GM18873 (cell line): ENCODE data around the gene RAD54L.
A peak's percentile ranks its signal among the peaks of the same experiment; 100 is the strongest.

Experiments
- ATAC-seq: cut with Tn5 transposase; IDR thresholded peaks from one replicate; pipeline ENCODE4 v1.9.1; 2021; ENCODE audit warnings: mild to moderate bottlenecking, moderate library complexity, moderate number of reproducible peaks; ENCODE audit not compliant: unreplicated experiment, low FRiP score

RAD54L gene

DNA sequence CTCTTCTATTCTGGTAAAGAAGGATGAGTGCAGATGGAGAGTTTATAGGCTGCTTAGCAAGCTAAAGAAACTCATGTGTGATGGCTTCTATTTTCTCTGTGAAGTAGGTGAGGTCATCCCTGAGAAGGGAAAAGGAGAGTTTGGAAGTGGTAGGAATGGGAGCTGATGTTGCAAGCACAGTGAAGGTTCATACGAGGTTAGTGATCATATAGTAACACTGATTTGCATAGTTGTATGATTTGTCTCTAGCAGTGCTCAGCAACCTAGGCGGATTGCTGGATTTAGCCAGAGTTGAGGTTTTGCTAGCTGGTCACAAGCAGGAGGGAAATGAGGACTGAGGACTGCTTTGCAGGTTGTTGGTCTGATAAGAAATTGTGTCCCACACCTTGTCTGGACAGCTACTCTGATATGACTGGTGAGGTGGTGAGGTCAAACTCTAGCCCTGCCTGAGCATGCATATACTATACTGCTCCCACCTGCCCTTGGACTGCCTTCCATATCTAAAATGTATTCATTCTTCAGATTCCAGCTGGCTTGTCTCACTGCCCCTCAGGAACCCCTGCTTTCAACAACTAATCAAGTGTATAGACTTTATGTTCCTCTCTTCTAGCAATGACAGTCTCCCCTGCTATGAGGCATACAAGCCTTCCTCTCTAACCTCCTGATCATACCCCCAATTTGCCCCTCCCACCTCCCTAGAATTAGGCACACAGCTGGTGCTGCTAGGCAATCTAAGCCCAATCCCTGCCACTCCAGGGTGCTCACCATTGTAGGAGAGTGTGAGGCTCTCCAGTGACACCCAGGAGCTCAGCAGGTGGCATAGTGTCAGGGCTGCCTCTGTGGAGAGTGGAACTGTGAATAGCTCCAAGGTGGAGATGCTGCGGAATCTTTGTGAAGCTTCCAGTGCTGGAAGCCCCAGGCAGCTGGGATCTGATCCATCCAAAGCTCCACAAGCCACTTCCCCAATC, 37.3 kb downstream of the RAD54L start:
- ATAC-seq: no peak

DNA sequence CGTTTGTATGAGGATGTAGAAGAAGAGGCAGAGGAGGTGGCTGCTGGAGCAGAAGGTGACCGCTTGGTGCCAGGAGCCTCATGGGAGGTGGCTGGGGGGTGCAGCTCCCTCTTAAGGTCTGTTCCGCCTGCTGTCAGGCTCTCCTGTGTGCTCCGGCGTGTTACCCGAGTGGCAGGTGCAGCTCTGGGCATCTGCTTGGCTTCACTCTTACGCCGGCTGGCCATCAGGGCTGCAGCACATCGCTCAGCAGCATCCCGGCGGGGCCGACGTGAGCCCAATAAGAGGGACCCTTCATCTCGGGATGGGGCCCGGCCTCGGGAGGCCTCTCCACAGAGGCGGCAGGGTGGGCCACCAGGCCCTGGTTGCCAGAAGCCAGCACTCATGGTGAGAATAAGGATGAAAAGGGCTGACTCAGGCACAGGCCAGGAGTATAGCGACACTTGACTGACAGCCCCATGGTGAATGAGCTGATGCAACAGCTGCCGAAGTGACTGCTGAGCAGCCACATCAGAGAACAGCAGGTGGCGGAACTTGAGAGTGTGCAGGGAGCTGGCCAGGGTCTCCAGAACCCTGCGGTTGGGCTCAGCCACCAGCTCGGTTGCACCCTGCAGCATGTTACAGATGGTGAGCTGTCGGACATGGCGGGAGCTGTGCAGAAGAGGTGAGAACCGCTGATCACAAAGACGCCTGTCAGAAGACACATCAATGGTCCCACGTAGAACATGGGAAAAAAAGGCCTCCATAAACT, 38.3 kb downstream of the RAD54L start:
- no peak for ATAC-seq

- no peak for ATAC-seq
These were observed 41.0 kb downstream of the RAD54L start for GRCh38 chr1:46288485-46289133.

DNA sequence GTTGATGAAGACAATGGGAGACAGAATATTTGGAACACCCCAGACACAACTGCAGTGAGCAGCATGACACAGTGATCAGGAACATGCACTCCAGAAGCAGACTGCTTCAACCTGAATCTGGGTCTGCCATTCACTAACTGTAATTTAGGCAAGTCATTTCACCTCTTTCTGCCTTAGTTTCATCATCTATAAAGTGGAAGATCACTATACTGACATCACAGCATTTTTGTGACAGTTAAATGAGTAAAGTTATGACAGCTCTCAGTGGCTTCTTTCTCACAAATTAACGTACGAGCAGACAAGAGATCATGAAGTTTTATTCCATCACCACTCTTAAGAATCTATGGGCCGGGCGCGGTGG, 41.6 kb downstream of the RAD54L start:
- no peak for ATAC-seq

DNA sequence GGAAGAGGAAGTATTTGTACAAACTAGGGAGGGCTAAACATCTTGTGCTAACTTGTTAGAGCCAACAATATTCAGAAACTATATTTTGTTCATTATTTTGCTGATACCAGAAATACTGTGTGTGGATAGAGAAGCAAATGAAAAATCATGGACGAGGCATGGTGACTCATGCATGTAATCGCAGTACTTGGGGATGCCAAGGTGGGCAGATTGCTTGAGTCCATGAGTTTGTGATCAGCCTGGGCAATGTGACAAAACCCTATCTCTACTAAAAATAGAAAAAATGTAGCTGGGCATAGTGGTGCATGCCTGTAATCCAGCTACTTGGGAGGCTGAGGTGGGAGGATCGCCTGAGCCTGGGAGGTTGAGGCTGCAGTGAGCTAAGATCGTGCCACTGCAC, 42.4 kb downstream of the RAD54L start:
- ATAC-seq: no peak

DNA sequence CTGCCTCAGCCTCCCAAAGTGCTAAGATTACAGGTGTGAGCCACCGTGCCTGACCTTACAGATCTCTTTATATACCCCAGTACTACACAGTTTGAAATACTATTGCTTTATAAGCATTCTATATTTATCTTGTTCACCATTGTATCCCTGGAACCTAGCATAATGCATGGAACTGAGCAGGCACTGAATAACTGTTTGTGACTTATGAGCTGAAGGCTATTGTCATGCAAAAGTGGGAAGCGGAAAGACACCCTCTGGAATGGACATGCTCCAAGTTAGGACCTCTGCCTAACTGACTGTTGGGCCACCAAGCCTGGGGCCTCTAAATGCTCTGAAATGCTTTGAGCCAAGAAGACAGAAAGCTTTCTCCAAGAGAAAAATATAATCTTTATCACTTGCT, 47.7 kb downstream of the RAD54L start:
- no peak for ATAC-seq

DNA sequence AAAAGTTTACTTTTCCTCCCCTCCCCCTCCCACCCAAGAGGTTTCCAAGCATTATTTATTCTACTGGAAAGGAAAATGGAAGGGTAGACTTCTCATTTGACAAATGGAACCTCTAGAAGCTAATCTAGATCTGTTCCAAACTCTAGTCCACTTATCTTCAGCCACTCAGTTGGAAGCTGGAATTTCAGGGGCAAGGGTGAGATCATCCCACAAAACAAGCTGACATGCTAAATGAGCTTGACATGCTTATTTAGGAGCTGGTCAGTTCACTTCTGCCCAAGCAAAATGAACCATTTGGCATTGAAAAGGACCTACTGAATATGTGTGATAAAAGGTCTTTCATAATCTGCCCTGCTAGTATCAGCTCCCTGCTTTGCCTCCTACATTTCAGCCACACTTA, 50.8 kb downstream of the RAD54L start:
- no peak for ATAC-seq

GRCh38 chr1:46300673-46301405, 53.3 kb downstream of the RAD54L start:
- no peak for ATAC-seq

DNA sequence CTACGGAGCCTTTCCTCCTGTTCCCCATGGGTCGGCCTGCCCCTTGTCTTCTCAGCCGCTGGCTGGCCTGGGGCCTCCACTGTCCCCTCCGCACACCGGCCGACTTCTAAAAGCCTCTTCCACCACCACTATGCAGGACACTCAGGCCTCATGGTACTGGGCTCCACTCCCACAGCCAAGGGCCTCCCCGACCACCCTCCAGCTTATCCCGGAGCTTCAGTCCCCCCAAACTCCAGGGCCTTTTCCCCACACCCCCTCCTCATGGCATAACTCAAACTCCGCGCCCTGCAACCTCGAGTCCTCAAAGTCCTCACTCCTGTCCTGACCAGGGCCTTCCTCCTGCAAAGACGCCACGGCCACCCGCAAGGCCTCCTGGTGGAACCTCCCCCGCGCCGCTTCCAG, 53.8 kb downstream of the RAD54L start:
- ATAC-seq: no peak

GRCh38 chr1:46301808-46302640, 54.5 kb downstream of the RAD54L start:
- ATAC-seq: no peak

DNA sequence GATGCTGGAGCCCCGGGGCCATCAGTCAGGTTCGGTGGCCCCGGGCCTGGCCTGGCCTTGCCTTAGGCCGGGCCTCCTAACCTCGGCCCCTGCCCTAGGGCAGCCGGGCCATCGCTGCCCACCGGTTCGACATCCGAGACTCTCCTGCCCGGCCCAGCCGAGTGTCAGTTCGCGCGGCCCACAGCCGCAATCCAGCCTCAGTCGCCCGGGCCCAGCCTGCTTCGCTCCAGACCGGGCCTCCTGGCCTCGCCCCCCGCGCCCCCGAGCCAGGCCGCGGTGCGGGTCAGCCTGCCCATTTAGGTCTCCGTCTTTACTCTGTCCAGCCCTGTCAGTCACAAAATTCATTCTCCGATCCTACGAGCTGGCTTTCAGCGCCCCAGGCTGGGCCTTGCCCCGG, 55.1 kb downstream of the RAD54L start:
- peak; percentile 8 for ATAC-seq

DNA sequence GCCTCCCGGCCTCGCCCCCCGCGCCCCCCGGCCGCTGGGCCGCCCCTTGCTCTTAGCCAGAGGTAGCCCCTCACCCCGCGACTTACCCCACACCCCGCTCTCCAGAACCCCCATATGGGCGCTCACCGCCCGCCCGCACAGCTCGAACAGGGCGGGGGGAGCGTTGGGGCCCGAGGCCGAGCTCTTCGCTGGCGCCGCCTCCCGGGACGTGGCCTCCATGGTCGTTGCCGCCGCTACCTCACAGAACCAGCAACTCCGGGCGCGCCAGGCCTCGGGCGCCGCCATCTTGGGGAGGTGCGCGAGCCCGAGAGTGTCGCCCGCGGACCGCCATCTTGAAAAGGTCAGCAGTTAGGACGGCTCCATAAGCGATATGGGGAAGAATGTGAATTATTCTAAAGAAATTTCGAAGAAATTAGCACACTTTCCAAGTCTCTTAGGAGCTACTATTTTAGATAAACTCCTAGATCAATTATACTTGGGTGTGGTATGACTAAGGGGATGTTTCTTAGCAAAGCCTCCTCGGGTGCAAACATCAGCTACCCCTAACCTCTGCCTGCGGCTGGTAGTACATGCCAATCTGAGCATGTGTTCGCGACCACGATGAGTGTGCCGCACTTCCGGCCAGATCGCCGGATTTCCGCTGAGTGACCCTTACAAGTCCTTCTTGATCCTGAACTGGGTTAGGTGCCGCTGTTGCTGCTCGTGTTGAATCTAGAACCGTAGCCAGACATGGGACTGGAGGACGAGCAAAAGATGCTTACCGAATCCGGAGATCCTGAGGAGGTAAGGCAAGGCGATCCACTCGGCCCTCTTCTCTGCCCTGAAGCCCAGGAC, 55.7 kb downstream of the RAD54L start, which contains the start of the genes LRRC41 and UQCRH:
TSS of gene LRRC41 (minus strand) at position 579 of the 834 bp plus-strand sequence. CDS start at position 285, 294 bp downstream.
TSS of gene UQCRH (plus strand) at position 661 of the 834 bp plus-strand sequence. CDS start at position 730, 69 bp downstream.
- peak; percentile 72 for ATAC-seq

DNA sequence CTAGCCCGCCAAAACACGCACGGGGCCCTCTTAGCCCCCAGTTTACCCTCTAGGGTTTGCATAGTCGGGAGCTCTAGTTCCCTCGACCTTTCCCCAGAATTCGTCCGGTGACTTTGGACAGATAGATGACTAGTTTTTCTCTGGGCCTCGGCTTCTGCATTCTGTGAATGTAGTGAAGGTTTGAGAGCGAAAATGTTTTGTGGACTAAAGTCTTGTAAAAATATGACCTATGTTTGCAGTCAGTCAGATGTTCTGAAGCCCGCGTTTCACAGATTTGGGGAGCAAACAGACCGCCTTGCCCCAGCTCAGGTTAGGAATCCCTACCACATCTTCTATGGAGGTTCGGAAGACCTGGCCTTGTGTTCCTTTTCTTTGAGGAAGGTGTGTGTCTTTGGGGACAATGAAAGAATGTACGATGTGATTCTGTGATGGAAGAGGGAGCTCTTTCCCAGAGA, 56.3 kb downstream of the RAD54L start:
- no peak for ATAC-seq

DNA sequence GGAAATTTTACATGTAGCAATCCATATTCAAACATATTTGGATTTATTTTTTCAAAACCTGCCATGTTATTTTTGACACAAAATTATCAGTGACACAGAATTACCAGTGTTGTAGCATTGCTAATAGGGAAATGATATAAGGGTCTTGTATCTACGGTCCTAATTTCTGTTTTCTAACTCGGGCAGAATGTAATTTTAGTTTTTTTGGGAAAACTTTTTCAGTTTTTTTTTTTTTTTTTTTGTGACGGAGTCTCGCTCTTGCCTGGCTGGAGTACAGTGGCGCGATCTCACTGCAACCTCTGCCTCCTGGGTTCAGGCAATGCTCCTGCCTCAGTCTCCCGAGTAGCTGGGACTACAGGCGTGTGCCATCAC, 58.6 kb downstream of the RAD54L start:
- no peak for ATAC-seq

DNA sequence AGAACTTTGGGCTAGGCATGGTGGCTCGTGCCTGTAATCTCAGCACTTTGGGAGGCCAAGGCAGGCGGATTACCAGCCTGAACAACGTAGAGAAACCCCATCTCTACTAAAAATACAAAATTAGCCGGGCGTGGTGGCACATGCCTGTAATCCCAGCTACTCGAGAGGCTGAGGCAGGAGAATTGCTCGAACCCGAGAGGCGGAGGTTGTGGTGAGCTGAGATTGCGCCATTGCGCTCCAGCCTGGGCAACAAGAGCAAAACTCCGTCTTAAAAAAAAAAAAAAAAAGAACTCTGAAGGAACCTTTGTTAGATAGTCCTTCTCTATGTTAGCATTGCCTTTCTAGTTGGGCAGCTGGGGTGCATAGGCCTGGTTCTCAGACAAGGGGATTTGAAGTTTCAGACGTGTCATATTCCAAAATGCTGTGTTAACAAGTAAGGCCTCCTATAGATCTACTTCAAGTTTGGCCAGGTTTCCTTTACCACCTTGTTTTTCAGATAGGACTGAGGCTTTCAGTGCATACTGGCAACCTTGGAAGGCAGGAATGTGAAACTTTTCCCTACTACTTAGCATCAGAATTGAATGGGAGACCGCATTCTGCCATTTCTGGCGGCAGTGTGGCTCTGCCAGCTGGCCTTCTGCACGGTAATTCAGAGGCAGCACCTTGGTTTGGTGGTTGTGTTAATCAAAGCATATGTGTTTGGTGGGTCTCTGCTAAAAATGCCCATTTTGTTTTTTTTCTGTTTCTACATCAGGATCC, 62.0 kb downstream of the RAD54L start:
- ATAC-seq: no peak

DNA sequence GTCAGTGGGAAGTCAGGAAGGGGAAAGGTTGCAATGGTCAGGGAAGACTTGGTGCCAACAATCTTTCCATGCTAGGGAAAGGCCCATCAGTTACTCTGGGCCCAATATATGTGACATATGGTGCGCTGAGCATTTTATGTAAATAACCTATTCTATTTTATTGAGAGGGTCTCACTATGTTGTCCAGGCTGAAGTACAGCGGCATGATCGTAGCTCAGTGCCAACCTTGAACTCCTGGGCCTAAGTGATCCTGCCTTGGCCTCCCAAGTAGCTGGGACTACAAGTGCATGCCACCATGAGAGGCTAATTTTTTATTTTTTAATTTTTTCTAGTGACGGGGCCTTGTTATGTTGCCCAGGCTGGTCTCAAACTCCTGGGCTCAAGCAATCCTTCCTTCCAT, 62.8 kb downstream of the RAD54L start:
- ATAC-seq: no peak

DNA sequence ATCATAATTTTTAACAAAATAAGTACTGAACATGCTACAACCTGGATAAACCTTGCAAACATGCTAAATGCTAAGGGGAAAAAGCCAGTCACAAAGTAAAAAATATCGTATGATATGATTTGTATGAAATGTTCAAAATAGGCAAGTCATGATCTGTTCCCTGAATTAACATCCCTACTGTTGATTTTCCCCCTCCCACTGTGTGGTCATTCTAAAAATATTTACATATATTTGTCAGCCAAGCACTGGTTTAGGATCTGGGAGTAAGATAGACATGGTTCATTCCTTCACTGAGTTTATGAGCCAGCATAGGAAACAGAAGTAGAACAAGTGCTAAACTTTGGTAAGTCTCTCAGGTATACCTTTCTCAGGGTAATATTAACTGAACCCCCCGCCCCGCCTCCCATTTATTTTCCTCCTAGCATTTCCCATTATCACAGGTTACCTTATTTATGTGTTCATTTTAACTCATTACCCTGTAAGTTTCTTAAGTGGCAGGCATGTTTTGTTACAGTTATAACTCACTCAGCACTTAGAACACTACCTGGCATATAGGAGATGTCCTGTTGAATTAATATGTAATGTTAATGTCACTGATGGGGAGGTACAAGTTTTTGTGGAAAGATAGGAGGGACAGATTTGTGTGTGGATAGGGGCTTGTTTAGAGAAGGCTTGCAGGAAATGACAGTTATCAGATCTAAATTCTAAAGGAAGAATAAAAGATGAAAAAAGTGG, 68.3 kb downstream of the RAD54L start:
- no peak for ATAC-seq
